ENCODE data around the gene IQGAP2.

The IQGAP2 gene

DNA sequence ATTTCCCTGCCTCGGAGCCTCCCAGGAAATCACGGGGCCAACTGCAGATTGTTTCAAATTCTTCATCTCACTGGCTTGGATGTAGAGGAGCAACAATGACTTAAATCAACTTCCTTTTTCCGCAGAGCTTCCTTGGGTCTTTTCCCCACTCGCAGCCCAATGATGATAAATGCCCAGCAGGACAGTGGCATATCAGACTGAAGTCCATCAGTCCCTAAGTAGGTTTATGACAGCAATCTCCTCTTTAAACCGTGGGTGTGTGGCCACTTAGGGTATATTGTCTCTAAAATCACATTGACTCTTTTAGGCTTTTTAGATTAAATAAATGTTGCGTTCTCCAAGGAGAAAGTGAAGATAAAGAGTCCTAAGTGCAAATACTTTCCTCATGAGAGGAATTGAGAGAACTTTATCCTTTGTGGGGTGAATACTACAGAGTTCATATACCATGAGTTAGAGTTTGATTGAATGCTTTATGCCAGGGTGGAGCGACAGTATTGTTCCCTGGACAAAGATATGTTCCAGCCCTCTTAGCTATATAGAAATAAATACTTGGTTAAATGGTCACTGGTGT is 59.1 kb downstream of the IQGAP2 start:
- DNase-seq = no peak
- TF ChIP-seq GATA1 (IDR thresholded peaks at IDR 0.05; ENCODE audit: low read depth, low read length) (no peak), POLR2A (IDR thresholded peaks at IDR 0.05; ENCODE audit: low read length) (no peak)

GRCh38 chr5:76467216-76467615 is 64.1 kb downstream of the IQGAP2 start:
- DNase-seq = no peak
- TF ChIP-seq GATA1 (IDR thresholded peaks at IDR 0.05; ENCODE audit: low read depth, low read length) = no peak
- no peak for TF ChIP-seq POLR2A (IDR thresholded peaks at IDR 0.05; ENCODE audit: low read length)

- TF ChIP-seq GATA1 (IDR thresholded peaks at IDR 0.05; ENCODE audit: low read depth, low read length) = no peak
- TF ChIP-seq POLR2A (IDR thresholded peaks at IDR 0.05; ENCODE audit: low read length) = no peak
- DNase-seq = no peak
These were observed 65.7 kb downstream of the IQGAP2 start for GRCh38 chr5:76468635-76469425.

GRCh38 chr5:76469656-76470290 is 66.7 kb downstream of the IQGAP2 start:
- no peak for DNase-seq
- no peak for TF ChIP-seq POLR2A (IDR thresholded peaks at IDR 0.05; ENCODE audit: low read length)
- TF ChIP-seq GATA1 (IDR thresholded peaks at IDR 0.05; ENCODE audit: low read depth, low read length) = no peak

DNA sequence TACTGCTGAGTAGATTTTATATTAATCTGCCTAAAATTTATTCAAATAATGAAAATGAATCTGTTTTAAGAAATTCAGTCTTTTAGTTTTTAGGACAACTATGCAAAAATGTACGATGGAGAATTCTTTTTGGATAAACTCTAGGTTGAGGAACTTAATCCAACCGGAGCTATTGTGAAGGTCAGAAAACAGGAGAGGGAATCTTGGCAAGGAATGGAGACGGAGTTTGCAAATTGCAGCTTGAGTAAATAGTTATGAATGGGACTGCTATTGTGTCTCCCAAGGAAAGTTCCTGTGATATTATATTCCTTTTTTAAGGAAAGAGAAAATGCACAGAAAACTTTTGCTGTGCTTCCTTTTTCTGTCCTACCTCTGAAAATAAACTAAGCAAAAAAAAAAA is 67.9 kb downstream of the IQGAP2 start:
- TF ChIP-seq POLR2A (IDR thresholded peaks at IDR 0.05; ENCODE audit: low read length) = no peak
- TF ChIP-seq GATA1 (IDR thresholded peaks at IDR 0.05; ENCODE audit: low read depth, low read length) = no peak
- DNase-seq = no peak

DNA sequence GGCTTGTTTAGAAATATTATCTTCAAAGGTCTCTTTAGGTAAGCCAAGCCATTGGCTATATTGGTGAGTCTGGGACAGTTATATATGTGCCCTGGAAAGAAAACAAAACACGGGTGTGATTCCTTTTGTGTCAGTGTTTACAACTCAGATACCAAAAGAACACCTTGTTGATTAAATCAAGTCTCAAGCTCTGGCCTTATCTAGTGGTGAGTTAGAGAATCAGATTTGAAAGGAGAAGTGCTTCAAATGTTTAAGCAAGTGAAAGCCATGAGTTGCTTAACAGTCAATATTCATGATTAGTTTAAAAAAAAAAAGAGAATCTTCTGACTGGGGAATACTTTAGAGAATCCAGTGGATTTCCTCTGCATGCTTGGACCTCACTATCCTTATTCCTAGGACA is 68.3 kb downstream of the IQGAP2 start:
- DNase-seq = no peak
- TF ChIP-seq POLR2A (IDR thresholded peaks at IDR 0.05; ENCODE audit: low read length) (no peak), GATA1 (IDR thresholded peaks at IDR 0.05; ENCODE audit: low read depth, low read length) (no peak)

- TF ChIP-seq GATA1 (IDR thresholded peaks at IDR 0.05; ENCODE audit: low read depth, low read length) = no peak
- TF ChIP-seq POLR2A (IDR thresholded peaks at IDR 0.05; ENCODE audit: low read length) = no peak
- no peak for DNase-seq
These were observed 68.9 kb downstream of the IQGAP2 start for GRCh38 chr5:76471987-76472334.

DNA sequence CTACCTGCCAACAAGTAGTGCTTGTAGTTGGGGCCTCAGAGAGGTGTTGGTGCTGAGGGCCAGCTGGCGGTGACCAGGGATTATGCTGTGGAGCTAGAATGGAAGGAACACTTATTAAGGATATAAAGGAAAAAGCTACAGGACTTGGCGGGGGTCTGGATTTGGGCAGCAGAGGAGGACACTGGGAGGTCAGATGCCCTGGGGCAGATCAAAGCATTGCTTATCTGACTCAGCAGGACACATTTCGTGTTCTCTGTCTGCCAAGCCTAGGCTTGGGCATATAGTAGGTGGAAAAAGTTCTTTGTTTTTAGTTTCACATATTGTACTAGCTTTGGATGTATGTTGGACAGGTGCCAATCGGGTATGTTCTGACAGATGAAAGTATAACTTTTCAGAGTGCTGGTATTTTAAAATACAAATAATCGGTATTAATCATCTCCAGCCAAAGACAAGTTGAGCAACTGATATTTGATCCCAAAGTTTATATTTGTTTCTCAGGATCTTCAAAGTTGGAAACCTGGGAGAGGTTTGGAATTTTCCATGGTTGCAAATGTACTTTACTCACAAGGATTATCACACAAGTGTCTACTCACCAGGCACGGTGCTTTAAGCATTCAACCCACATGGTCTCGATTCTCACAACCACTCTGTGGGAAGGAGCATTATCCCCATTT is 69.4 kb downstream of the IQGAP2 start:
- TF ChIP-seq POLR2A (IDR thresholded peaks at IDR 0.05; ENCODE audit: low read length) (no peak), GATA1 (IDR thresholded peaks at IDR 0.05; ENCODE audit: low read depth, low read length) (no peak)
- DNase-seq = peak; percentile 23 to 47

DNA sequence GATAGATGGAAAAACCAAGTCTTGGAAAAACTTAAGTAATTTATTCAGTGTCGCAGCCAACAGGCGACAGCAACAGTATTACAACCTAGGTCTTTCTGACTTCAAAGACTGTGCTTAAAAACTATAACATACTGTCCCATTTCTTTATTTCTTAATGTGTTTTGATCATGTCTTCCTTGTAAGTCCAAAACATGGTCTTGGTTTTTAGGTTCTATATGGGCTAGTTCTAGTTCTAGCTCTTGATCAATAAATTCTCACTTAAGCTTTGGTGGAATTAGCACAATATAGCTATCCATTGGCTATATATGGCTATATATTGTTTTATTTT is 69.9 kb downstream of the IQGAP2 start:
- no peak for DNase-seq
- no peak for TF ChIP-seq GATA1 (IDR thresholded peaks at IDR 0.05; ENCODE audit: low read depth, low read length)
- no peak for TF ChIP-seq POLR2A (IDR thresholded peaks at IDR 0.05; ENCODE audit: low read length)

DNA sequence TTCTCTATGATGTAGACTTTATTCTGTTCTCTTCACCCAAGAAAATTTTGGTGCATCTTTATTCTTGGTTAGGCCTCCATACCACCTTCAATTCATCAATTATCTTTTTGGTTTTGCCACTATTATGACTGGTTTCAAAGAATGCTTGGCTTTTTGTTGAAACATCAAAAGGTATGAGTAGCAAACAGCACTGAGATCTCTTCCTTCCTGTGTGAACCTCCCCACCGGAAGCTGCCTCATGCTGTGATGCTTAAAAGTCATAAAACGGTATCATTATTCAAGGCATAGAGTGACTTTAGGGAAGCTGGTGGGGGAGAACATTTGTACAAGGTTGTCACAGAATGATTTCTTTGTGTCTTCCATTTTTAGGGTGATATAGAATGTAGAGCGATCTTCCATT is 70.6 kb downstream of the IQGAP2 start:
- DNase-seq = no peak
- TF ChIP-seq POLR2A (IDR thresholded peaks at IDR 0.05; ENCODE audit: low read length) = no peak

DNA sequence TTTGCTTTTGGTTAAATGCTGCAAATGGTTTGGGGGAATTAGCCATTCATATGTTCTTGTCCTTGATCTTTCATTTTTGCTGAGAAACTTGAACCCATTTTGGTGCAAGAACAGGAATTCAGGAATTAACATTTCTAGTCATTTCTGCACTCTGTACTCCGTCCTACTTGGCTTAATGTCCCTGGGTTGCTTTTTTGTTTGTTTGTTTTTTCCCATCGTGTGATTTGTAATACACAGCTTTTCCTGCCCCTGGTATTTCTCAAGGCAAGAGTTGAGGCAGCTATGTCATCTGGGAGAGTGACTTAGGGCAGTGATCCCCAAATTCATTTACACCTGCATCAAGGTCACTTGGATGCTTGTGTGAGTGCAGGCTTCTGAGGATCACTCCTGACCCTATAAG is 71.3 kb downstream of the IQGAP2 start:
- DNase-seq = no peak
- no peak for TF ChIP-seq GATA1 (IDR thresholded peaks at IDR 0.05; ENCODE audit: low read depth, low read length)

DNA sequence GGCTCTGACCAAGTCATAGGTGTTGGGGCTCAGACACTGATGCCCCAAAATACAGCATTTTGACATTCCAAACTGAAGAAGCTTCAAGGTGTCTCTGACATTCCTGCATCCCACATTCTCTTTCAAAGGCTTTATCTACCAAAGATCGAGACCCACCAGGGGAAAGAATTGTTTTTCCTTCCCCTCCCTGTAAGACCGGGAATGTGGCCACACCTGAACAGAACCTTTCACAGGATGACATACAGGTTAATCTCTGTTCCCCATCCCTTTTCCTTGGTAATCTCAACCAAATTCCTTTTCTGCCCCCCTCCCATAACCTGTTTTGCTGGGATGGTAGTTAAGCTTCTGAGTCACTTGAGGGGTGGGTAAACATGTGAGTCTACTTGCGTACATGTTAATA is 72.3 kb downstream of the IQGAP2 start:
- DNase-seq = no peak
- TF ChIP-seq GATA1 (IDR thresholded peaks at IDR 0.05; ENCODE audit: low read depth, low read length) (no peak), POLR2A (IDR thresholded peaks at IDR 0.05; ENCODE audit: low read length) (no peak)

GRCh38 chr5:76475936-76476335 is 72.9 kb downstream of the IQGAP2 start:
- no peak for TF ChIP-seq GATA1 (IDR thresholded peaks at IDR 0.05; ENCODE audit: low read depth, low read length)
- no peak for DNase-seq

- no peak for DNase-seq
- TF ChIP-seq GATA1 (IDR thresholded peaks at IDR 0.05; ENCODE audit: low read depth, low read length) = no peak
- TF ChIP-seq POLR2A (IDR thresholded peaks at IDR 0.05; ENCODE audit: low read length) = no peak
These were observed 73.5 kb downstream of the IQGAP2 start for GRCh38 chr5:76476474-76477038.

All from erythroblast (primary cell).